Hepatocyte (in vitro differentiated cells): Measurements from ENCODE around the gene ST6GALNAC5. TPM values are rescaled to one million over a fixed set of nuclear protein-coding genes. Genes with fewer than 3 reads are reported as not detected.

Experiments used
- DNase-seq: peaks from one replicate; pipeline ENCODE4 v3.0.0-alpha.2; 2016; ENCODE audit warnings: low spot score
- H2AFZ ChIP-seq: fragments of 200-600 bp; sonication (generic); 2 replicates; pipeline ENCODE4 v1.6.0; 2016; ENCODE audit warnings: antibody characterized with exemption, mild to moderate bottlenecking
- H3K27ac ChIP-seq: fragments of 200-600 bp; sonication (generic); 2 replicates; pipeline ENCODE4 v1.5.1; 2016; ENCODE audit warnings: mild to moderate bottlenecking
- H3K27me3 ChIP-seq: fragments of 200-600 bp; sonication (generic); 2 replicates; pipeline ENCODE4 v1.6.1; 2016
- H3K36me3 ChIP-seq: fragments of 200-600 bp; sonication (generic); replicated peaks from 2 replicates; pipeline ENCODE4 v1.5.1; 2016; ENCODE audit warnings: low read depth; ENCODE audit not compliant: insufficient read depth
- H3K4me1 ChIP-seq: fragments of 200-600 bp; sonication (generic); 2 replicates; pipeline ENCODE4 v1.5.1; 2016; ENCODE audit warnings: mild to moderate bottlenecking, moderate library complexity; ENCODE audit not compliant: insufficient read depth
- H3K4me2 ChIP-seq: fragments of 200-600 bp; sonication (generic); 2 replicates; pipeline ENCODE4 v1.6.0; 2016
- H3K4me3 ChIP-seq: fragments of 200-600 bp; sonication (generic); 2 replicates; pipeline ENCODE4 v1.5.1; 2016; ENCODE audit warnings: mild to moderate bottlenecking
- H3K79me2 ChIP-seq: fragments of 200-600 bp; sonication (generic); 2 replicates; pipeline ENCODE4 v1.6.0; 2017; ENCODE audit warnings: mild to moderate bottlenecking
- H3K9me2 ChIP-seq: fragments of 200-600 bp; sonication (generic); replicated peaks from 2 replicates; pipeline ENCODE4 v1.6.0; 2017; ENCODE audit warnings: mild to moderate bottlenecking; ENCODE audit not compliant: insufficient read depth
- H3K9me3 ChIP-seq: fragments of 200-600 bp; sonication (generic); 2 replicates; pipeline ENCODE4 v1.5.1; 2016; ENCODE audit warnings: low read depth, mild to moderate bottlenecking
- H4K20me1 ChIP-seq: fragments of 200-600 bp; sonication (generic); 2 replicates; pipeline ENCODE4 v1.6.0; 2016; ENCODE audit warnings: mild to moderate bottlenecking; ENCODE audit not compliant: insufficient read depth, poor library complexity, severe bottlenecking
- CTCF ChIP-seq: fragments of 200-600 bp; sonication (generic); IDR thresholded peaks from 2 replicates; pipeline ENCODE4 v1.5.1; 2016; ENCODE audit warnings: antibody characterized with exemption, mild to moderate bottlenecking; ENCODE audit not compliant: poor library complexity
- EZH2 ChIP-seq: fragments of 200-600 bp; sonication (generic); IDR thresholded peaks from 2 replicates; pipeline ENCODE4 v1.6.1; 2016; ENCODE audit warnings: antibody characterized with exemption, mild to moderate bottlenecking, borderline replicate concordance
- EZH2phosphoT487 ChIP-seq: fragments of 200-600 bp; sonication (generic); IDR thresholded peaks from one replicate; pipeline ENCODE4 v1.6.1; 2018; ENCODE audit warnings: antibody characterized with exemption, mild to moderate bottlenecking, low read depth, moderate library complexity; ENCODE audit not compliant: unreplicated experiment, severe bottlenecking
- WGBS: methylation state at CpG from one replicate; pipeline ENCODE4 v1.1.6; 2016; ENCODE audit warnings: low lambda C conversion rate; ENCODE audit errors: missing lambda C conversion rate; 5-methylcytosine and 5-hydroxymethylcytosine counted together
- polyA plus RNA-seq: library from polyadenylated mRNA; unstranded; fragments of >200 nt; fragmentation: Nextera tagmentation; extraction: Ambion mirVana; gene quantifications from 2 replicates; pipeline ENCODE4 v1.2.1, GENCODE V29; 2016
- total RNA-seq: library from RNA; depleted of rRNA; stranded (reverse); fragments of >200 nt; gene quantifications from 2 replicates; pipeline ENCODE4 v1.2.3, GENCODE V29; 2014

Gene ST6GALNAC5
- total and polyA plus RNA-seq, 2 experiments from 2014 or later = 3.6 to 3.7 TPM

- Histone ChIP-seq H3K9me2 (no peaks in the 10 kb centered on the region), H2AFZ (no peak overlapping the region), H3K27ac (no peak overlapping the region), H3K4me2 (no peak overlapping the region), H3K4me3 (no peak overlapping the region), H3K36me3 (no peaks in the 10 kb centered on the region), H3K4me1 (no peaks in the 10 kb centered on the region), H3K79me2 (no peaks in the 10 kb centered on the region), H4K20me1 (no peaks in the 10 kb centered on the region), H3K27me3 (no peaks in the 10 kb centered on the region), H3K9me3 (no peaks in the 10 kb centered on the region)
- no peak for TF ChIP-seq CTCF
- no peak for TF ChIP-seq EZH2
- TF ChIP-seq EZH2phosphoT487 = no peak
- no peak for DNase-seq
- 86% methylated on average over 5 of the region's 5 CpGs for WGBS
Observed at GRCh38 chr1:76939817-76940216, 72.5 kb downstream of the ST6GALNAC5 start.

GRCh38 chr1:76940571-76941335 is 73.5 kb downstream of the ST6GALNAC5 start:
- WGBS = 88% methylated on average over 4 of the region's 4 CpGs
- DNase-seq = no peak
- Histone ChIP-seq H3K4me3 (no peak overlapping the region), H3K36me3 (no peaks in the 10 kb centered on the region), H3K4me2 (no peak overlapping the region), H2AFZ (no peak overlapping the region), H3K4me1 (no peaks in the 10 kb centered on the region), H3K27me3 (no peaks in the 10 kb centered on the region), H3K9me2 (no peaks in the 10 kb centered on the region), H4K20me1 (no peaks in the 10 kb centered on the region), H3K9me3 (no peaks in the 10 kb centered on the region), H3K27ac (no peak overlapping the region), H3K79me2 (no peaks in the 10 kb centered on the region)
- TF ChIP-seq EZH2phosphoT487 = no peak
- no peak for TF ChIP-seq EZH2
- no peak for TF ChIP-seq CTCF

- Histone ChIP-seq H3K36me3 (no peaks in the 10 kb centered on the region), H3K27me3 (no peaks in the 10 kb centered on the region), H3K4me2 (no peak overlapping the region), H4K20me1 (no peaks in the 10 kb centered on the region), H2AFZ (no peak overlapping the region), H3K9me2 (no peaks in the 10 kb centered on the region), H3K9me3 (no peaks in the 10 kb centered on the region), H3K27ac (no peak overlapping the region), H3K4me1 (no peaks in the 10 kb centered on the region), H3K4me3 (no peak overlapping the region), H3K79me2 (no peaks in the 10 kb centered on the region)
- 80% methylated on average over 2 of the region's 2 CpGs for WGBS
- TF ChIP-seq EZH2phosphoT487 = no peak
- TF ChIP-seq CTCF = no peak
- no peak for DNase-seq
Observed at GRCh38 chr1:76942549-76942948, 75.3 kb downstream of the ST6GALNAC5 start.
